GM19324 (cell line): ENCODE data around the gene MICAL2.

Source experiments
- ATAC-seq: cut with Tn5 transposase; IDR thresholded peaks from one replicate; pipeline ENCODE4 v1.9.1; 2021; ENCODE audit warnings: mild to moderate bottlenecking, moderate library complexity; ENCODE audit not compliant: unreplicated experiment, low FRiP score

The MICAL2 gene

DNA sequence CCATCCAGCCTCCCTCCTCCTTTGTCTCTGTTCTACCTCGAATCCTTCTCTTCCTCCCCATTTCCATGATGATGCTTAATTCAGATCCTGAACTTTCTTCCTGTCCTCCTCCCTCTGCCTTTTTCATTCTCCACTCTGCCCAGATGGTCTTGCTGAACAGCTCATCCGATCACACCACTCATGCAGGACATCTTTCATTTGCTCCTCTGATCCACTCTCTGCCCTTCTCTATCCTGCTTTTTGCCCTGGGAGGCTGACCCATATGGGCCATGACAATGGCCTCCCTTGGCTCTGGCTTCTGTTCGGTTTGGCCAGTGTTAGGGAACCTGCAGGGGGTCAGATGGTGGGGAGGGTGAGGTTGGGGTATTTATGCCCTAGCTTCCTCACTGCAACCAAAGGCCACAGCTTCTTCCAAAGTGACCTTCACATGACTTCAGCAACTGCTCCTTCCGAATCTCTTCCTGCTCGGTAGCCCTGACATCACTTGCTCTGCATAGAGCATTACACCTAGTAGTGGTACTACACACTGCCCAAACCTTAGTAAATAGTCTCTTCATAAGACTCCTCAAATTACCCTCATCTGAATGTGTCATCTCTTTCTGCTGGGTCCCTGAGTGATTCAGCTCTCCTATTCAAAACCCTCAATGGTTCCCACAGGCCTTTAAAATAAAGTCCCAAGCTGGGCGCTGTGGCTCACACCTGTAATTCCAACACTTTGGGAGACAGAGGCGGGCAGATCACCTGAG, 32.7 kb upstream of the MICAL2 start:
- ATAC-seq, result no peak

DNA sequence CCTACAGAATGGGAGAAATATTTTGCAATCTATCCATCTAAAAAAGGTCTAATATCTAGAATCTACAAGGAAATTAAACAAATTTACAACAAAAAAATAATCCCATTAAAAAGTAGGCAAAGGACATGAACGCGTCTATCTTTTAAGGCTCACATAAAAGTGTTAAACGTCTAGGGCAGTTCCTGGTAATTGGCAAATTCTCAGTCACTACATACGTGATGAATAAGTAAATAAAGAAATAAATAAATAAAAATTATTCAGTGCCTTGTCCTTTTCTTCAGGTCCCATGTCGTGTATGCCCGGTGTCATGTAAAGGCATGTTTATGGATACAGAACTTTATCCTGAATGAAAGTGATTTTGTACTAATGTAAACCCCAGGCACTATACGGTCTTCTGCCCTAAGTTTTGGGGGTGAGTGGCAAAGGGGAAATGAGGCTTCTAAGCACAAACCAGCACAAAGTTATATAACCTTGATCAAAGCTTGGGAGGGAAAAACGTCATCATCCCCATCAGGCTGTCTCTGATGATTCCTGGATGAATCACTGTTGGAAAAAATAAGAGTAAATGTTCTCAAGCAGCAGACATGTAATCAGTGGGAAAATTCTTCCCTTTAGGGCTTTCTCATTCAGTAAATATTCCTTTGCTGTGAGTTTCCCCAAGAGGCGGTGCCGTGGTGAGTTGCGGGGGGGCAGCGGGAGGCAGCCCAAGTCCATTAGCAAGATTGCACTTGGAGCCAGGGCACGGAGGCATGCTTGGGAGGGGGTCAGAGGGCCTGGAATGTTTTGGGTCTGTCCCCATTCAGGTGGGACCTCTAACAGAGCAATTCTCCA, 30.4 kb upstream of the MICAL2 start:
- ATAC-seq, result no peak

DNA sequence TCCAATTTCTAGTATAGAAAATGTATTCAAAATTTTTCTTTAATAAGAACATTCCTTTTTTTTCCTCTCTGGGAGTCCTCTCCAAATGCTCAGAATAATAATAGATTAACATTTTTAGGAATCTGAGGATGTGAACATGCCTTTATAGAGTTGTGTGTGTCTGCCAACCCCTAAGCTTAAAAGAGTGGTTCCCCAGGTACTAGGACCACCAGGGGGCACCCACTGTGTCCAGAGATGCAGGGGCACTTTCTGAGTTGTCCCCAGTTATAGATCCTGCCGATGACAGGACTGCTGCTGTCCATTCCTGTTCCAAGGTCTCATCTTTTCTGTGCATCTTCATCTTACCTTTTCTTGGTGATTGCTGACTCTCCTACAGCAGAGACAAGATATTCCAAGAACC, 27.0 kb upstream of the MICAL2 start:
- ATAC-seq, result no peak

DNA sequence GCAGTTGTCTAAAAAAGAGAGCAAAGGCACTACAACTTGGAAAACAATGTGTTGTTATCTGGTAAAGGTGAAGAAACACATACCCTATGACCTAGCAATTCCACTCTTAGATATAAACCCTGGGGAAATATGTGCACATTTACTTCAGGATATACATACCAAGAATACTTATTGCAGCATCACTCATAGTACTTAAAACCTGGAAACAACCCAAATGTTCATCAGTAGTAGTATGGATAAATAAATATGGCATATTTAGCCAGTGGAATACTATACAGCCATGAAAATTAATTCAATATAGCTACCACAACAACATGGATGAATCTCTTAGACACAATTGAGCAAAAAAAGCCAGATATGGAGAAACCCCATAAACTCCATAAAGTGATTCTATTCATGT, 26.1 kb upstream of the MICAL2 start:
- no peak for ATAC-seq

DNA sequence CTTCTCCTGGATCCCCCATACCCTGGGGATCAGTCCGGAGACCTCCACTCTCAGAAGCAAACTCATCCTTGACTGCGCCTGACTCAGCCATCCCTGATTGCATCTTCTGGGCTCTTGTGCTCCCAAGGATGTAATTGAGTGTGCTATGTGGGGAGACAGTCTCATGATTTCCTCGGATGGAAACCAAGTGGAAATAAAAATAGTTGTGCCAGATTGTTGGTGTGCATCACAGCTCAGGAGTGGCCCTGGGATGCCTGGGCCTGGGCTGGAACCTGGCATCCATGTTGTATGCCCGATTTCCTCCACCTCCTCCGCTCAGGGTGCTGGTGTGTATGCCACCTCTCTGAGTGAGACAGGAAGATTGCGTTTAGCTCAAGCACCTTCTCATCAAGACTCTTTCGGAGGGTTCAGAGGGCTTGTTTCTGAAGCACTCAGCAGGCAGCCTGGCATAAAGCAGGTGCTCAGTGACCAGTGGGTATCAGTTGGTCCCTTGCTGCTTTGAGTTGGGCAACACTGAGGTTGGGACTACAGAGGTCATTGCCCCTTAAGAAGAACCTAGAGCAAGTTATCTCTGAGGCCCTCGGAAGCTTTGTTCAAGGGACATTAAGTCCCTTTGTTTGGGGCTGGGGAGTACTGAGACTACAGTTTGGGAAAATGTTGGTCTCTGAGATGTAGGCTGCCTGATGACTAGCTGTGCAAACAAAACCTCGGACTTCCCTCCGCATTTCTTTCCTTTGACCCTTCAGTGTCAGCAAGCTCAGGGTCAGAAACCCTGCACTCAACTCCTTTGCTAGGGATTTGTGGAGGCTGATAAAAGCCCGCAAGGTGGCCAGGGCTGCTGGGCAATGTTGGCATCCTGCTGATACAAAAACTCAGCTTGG, 24.8 kb upstream of the MICAL2 start:
- no peak for ATAC-seq

DNA sequence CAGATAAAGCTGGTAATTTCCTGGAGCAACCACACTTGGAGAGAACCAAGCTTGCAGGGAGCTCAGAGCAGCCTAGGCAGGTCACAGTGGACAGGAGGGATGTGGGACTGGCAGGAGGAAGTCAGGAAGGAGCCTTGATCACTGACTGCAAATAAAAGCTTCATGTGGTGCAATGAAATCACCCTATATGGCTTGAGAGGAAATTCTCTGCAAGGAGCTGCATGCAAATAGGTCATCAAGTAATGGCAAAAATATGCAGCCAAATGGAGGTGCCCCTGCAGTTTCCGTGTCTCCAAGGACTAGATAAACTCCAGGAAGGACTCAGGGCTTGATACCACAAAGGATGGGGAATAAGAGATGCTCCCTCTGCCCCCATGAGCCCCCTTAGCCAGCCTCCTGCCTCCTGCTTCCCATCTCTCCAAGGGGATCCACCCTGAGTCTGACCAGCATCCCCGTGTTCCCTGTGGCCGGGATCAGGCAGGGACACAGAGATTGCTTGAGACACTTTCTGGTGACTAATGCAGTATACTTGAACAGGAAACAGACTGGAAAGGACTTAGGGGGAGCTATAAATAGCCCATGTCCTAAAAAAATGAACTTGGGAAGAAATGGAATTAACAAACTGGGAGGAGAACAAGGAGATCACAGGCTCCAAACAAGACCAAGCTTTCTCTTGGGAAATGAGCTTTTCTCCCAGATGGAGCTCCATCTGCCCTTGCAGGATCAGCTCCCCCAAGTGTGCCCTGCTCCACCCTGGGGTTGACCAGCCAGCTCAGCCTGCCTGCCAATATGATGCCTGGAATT, 23.9 kb upstream of the MICAL2 start:
- ATAC-seq, result no peak

DNA sequence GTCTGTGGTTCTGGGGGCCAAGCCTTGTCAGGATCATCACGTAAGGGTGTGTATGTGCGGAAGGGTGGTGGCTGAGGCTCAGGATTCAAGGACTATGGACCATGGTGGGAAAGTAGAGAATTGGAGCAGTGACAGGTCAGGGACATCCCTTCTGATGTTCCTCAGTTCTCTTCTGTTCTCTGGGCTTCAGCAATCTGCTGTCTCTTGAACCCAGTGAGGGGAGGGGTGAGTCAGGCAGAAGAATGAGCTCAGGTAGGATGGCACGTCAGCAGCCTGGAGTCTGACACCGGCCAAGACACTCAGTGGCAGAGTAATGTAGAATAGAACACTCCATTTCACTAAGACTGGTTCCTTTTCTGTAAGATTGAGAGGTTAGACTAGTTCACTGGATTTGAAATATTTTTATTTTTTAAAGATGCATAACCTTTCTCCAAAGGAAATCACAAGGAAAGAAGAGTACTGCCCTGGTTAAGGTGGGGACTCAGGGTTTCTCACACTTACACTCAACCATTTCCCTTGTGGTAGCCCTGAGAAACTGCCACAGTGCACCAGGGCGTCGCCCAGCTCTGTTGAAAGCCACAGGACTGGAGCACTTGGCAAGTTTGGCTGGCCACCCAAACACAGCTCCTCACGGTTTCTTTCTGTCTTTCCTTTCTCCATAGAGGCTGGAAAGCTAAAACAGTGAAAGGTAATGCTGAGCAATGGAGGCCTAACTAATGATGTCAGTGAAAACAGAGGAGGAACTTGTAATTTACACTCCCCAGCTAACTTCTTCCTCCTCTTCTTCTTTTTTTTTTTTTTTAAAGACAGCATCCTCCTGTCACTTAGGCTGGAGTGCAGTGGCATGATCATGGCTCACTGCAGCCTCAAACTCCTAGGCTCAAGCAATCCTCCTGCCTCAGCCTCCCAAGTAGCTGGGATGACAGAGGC, 23.1 kb upstream of the MICAL2 start:
- peak; percentile 53 for ATAC-seq

DNA sequence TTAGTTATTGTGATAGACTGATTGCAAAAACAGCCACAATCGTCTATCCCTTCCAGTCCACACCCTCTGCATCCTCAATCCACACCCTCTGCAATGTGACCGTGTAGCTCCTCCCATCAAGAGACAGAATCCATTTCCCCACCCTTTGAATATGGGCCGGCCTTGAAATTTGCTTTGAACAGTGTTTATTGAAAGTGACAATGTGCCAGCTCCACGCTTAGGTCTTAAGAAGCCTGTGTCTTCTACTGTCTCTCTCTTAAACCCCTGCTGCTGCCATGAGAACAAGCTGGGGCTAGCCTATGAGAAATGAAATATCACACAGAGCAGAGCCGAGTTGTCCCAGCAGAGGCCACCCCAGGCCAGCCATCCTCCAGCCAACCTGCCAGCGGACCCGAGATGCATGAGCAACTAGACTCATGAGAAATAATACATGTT, 22.3 kb upstream of the MICAL2 start:
- ATAC-seq, result no peak

DNA sequence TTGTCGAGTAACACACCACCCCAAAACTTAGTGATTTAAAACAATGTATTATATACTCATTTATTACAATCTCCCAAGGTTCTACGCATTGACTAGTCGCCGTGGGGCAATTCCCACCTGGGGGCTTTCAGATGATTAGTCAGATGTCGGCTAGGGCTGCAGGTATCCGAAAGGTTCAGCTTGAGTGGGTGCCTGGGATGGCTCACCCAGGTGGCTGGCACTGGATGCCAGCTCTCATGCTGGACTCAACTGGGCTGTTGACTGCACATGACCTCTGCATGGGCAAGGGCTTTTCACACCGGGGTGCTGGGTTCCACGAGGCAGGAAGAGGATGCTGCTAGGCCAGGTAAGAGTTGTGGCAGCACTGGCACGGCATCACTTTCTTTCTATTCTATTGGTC, 21.9 kb upstream of the MICAL2 start:
- no peak for ATAC-seq

DNA sequence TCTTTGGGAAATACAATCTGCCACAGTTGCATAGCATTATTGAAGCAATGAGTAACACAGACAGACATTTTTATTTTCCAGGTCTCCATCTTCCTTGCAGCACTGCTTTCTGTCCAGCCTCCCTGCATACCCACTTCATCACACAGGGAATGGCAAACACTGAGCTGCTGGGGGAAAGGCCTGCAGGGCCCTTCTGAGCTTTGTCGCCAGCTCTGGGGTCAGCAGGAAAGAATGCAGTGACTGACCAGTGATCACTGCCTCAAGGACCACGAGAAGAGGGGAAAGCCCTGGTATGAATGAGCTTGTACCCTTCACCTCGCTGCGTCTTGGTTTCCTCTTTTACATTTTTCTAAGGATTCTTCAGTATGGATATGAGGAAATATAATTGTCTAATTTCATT, 21.3 kb upstream of the MICAL2 start:
- no peak for ATAC-seq

DNA sequence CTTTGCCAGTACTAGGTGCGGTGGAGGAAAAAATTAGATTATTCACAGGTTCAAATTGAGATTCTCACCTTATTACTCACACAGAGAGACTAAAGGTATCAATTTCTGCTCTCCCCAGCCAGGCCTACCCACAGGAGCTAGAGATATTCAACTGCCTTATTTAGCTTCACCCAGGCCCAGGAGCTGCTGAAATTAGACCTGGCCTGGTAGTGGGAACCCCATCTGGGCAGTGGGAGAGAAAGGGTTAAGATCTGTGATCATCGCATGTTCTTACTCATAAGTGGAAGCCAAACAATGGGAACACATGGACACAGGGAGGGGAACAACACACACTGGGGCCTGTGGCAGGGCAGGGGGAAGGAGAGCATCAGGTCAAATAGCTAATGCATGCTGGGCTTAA, 20.9 kb upstream of the MICAL2 start:
- no peak for ATAC-seq

DNA sequence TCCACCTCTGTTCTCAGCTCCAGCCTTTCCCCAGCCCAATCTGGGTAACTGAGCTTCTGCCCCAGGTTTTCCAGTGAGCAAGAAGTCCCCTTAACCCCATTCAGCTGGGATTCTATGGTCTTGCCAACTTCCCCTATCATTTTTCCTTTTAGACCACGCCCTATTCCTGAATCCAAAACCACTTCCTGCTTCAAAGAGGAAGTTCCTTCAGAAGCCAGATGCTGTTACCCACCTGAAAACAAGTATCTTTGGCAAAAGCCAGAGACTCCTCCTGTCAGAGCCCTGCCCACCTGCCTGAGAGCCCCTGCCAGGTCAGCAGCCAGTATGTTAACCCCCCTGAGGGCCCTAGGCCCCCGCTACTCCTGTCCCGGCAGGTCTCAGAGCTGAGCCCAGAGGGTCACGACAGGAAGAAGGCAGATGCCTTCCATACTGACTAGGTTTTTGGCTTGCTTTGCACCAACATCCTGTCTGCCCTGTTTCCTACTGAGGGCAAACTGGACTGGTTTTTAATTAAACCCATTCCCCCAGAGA, 20.3 kb upstream of the MICAL2 start:
- no peak for ATAC-seq

DNA sequence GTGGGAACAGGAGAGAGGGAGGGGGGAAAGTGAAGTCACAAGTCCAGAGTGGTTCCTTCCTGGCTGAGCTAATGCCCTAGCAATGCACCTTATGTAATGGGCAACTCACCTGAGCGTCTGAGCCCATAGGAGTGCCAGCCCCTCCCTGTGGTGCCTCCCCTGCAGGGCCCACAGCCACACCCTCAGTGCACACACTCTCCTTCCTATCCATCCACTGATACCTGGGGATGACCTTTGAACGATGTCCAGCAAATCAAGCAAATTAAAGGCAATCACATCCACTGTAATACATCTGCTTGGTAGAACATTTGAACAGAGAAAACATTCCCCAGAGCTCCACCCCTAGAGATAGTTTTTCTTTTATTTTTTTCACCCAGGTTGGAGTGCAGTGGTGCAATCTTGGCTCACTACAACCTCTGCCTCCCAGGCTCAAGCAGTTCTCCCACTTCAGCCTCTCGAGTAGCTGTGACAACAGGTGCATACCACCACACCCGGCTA, 19.6 kb upstream of the MICAL2 start:
- no peak for ATAC-seq

DNA sequence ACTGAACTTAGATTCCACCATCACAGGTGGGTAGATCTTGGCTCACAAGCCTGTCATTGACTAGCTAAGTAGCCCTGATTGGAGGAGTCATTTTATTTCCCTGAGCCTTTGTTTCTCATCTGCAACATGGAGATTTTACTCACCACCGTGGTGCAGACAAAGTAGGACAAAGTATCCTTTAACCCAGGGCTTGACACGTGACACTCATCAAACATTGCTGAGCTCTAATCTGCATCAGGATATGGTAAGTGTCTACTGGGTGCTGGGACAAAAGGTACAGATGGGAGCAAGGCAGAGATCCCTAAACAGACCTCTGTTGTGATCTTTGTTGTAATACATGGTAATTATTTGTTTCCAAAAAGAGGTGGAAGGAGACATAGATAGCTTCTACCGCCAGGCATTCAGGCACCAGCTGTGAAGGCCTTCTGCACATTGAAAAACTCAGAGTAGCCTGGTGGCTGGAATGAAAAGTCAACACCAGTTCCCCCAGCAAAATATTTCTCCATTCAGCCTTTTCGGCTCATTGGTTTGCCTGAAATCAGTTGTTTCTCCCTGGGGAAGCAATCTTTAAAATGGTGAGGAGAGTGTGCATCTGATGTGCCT, 18.3 kb upstream of the MICAL2 start:
- no peak for ATAC-seq

DNA sequence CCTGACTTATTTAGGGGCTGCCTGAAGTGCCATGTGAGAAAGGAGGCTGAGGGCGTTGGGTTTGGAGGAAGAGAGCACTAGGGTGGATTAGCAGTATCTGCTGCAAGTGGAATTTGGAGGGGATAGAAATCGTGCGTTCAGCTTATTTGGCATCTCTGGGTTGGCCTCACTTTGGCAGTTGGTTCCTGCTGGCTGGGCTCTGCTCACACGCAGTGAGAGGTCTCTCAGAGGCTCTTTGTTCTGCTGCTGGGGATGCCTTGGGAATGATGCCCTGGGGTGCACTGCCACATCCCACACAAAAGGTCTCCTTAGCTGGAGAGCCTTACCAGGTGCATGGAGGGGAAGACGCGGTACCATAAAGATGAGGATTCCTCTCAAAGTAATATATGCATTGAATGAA, 17.7 kb upstream of the MICAL2 start:
- no peak for ATAC-seq

DNA sequence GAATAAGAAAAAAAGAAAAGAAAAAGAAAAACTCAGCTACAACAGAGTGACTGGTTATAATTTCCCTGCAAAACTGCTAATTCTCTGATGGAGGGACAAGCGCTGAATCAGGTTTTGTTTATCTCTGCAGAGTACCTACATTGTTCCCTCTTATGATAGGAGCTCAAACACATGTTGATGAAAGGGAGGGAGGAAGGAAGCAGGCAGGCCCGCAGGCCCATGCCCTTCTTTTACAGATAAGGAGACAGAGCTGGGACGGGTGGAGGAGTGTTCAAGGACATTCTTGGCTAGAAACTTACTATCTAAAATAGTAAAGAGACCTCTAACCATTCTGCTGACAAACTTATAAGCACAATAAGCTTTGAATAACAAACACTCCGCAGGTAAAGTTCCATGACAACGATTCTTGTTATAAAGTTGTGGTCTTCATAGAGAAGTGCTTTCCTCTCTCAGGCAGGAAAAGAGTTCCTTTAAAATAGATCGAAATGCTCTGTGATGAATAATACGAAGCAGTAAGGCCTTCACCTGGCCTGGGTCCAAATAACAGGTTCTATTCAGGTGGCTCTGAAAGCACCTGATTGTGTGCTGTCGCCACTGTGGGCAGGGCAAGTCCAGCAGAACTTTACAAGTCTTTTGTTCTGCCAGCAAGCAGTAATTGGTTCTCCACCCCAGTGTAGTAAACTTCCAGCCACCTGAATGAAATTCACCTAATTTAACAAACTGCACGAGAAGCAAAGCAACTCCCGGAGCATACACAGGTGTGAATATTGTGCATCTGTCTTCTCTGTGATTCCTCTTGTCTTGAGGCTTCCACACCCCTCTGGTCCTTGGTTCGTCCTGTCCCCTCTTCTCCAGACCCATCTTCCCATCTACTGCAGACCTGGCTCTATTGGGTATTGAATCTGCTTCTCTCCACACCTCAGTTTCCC, 15.3 kb upstream of the MICAL2 start:
- ATAC-seq, result no peak

DNA sequence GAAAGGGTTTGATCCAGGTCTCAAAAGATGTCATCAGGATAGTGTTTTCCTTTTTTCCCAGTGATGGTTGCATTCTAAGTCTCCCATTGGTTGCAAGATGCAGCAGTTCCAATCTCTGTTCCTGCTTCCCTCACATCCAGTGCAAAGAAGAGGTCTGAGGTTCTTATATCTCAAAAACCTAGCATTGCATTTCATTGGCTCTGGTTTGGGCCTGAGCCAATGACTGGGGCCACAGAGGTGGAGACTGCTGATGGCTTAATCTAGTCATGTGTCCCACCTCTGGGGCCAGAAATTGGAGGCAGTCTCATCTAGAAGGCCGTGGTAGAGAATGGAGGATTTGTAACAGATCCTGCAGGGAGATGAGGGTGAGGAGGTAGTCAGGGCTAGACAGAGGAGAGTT, 13.2 kb upstream of the MICAL2 start:
- ATAC-seq, result no peak
